Spleen (tissue), 11 donors: ENCODE results near the gene SPI1. TPM values are rescaled to one million over a fixed set of nuclear protein-coding genes. Genes with fewer than 3 reads are reported as not detected.

Experiments
- DNase-seq: peaks from one replicate; pipeline ENCODE4 v3.0.0-alpha.2; 2020
- H3K27ac ChIP-seq, 8 donors: fragments of 200-600 bp; sonication (generic) in 7 of 8; 1 replicate in 4 of 8; 2 replicates in 4 of 8; pipeline versions ENCODE4 v1.5.0 to v1.8.0; 2016 to 2021; ENCODE audit warnings: inconsistent platforms in 4 of 8, mild to moderate bottlenecking in 4 of 8, moderate library complexity in 1 of 8
- H3K27me3 ChIP-seq, 7 donors: fragments of 200-600 bp; sonication (generic) in 6 of 7; replicated peaks in 1 of 7; 1 replicate in 4 of 7; 2 replicates in 3 of 7; pipeline versions ENCODE4 v1.5.0 to v1.8.0; 2016 to 2021; ENCODE audit warnings: inconsistent platforms in 3 of 7, mild to moderate bottlenecking in 1 of 7
- H3K36me3 ChIP-seq, 6 donors: fragments of 200-600 bp; sonication (generic) in 5 of 6; 1 replicate in 4 of 6; 2 replicates in 2 of 6; pipeline versions ENCODE4 v1.5.0 to v1.8.0; 2016 to 2021; ENCODE audit warnings: inconsistent platforms in 2 of 6
- H3K4me1 ChIP-seq, 6 donors: fragments of 200-600 bp; sonication (generic) in 5 of 6; 1 replicate in 3 of 6; 2 replicates in 3 of 6; pipeline versions ENCODE4 v1.5.0 to v1.8.0; 2016 to 2021; ENCODE audit warnings: inconsistent platforms in 3 of 6
- H3K4me3 ChIP-seq, 8 donors: fragments of 200-600 bp; sonication (generic) in 7 of 8; 1 replicate in 4 of 8; 2 replicates in 4 of 8; pipeline versions ENCODE4 v1.5.0 to v1.8.0; 2016 to 2021; ENCODE audit warnings: inconsistent platforms in 4 of 8, mild to moderate bottlenecking in 4 of 8, moderate library complexity in 2 of 8
- H3K9me3 ChIP-seq, 8 donors: fragments of 200-600 bp; sonication (generic) in 7 of 8; 1 replicate in 4 of 8; 2 replicates in 4 of 8; pipeline versions ENCODE4 v1.5.0 to v1.8.0; 2016 to 2021; ENCODE audit warnings: inconsistent platforms in 4 of 8
- POLR2A ChIP-seq, 3 donors: fragments of 450-650 bp; IDR thresholded peaks; one replicate each; pipeline ENCODE4 v1.5.1; 2017; ENCODE audit warnings: antibody characterized with exemption in 3 of 3, mild to moderate bottlenecking in 1 of 3
- POLR2AphosphoS5 ChIP-seq, 3 donors: sonication (generic); formaldehyde crosslinking; IDR thresholded peaks; one replicate each; pipeline ENCODE4 v1.5.1; 2017; ENCODE audit warnings: antibody characterized with exemption in 3 of 3
- WGBS, 5 donors: extraction: QIAGEN DNeasy Blood & Tissue Kit in 3 of 5; methylation state at CpG; one replicate each; pipeline versions ENCODE4 v1.1.5 to v1.1.7; 2013 to 2018; 5-methylcytosine and 5-hydroxymethylcytosine counted together
- intact Hi-C: fragments of 100-400 bp; cut with DNase I; formaldehyde crosslinking; loops from one replicate; pipeline ENCODE4 v1.15.0; 2023; ENCODE audit warnings: low total_unique reads
- polyA plus RNA-seq, 3 donors: library from polyadenylated mRNA; stranded (reverse); fragments of 200-250 nt; gene quantifications; one replicate each; pipeline ENCODE4 v1.2.1, GENCODE V29; 2013
- total RNA-seq, 7 donors: library from RNA; depleted of rRNA in 3 of 7; stranded (reverse); fragments of >200 nt in 3 of 7; fragmentation: NEBNext Ultra II Directional in 4 of 7; extraction: Animal tissue kit (Norgen Biotek cat#: 25700) in 4 of 7; gene quantifications; one replicate each; pipeline versions ENCODE4 v1.1.0 to v1.2.1, GENCODE V29; 2016 to 2021
- TF ChIP-seq, protein P1 (sequence below), 11 experiments: fragments of 200-600 bp in 7 of 11; fragments of 450-650 bp in 4 of 11; sonication (generic) in 4 of 11; IDR thresholded peaks in 8 of 11; conservative IDR thresholded peaks in 3 of 11; 1 replicate in 7 of 11; 2 replicates in 4 of 11; pipeline versions ENCODE4 v1.4.0 to v1.8.0; 2016 to 2021; ENCODE audit warnings: antibody characterized with exemption in 11 of 11, inconsistent platforms in 4 of 11, mild to moderate bottlenecking in 1 of 11
- donor health status: healthy with polysubstance abuse.
- donor health status: DM: no; HTN: no; CAD: no; lungs with moderate emphysema.
- donor health status: DM: no; HTN: no; CAD: no.
- donor health status: Bipolar disorder and iron deficiency.
- donor health status: healthy.
- donor health status: DM: no; HTN: no; CAD: no.
- donor health status: DM: yes; HTN: yes; CAD: no.

The SPI1 gene
- total and polyA plus RNA-seq, 10 donors = 84.2 to 366 (median 168) TPM

DNA sequence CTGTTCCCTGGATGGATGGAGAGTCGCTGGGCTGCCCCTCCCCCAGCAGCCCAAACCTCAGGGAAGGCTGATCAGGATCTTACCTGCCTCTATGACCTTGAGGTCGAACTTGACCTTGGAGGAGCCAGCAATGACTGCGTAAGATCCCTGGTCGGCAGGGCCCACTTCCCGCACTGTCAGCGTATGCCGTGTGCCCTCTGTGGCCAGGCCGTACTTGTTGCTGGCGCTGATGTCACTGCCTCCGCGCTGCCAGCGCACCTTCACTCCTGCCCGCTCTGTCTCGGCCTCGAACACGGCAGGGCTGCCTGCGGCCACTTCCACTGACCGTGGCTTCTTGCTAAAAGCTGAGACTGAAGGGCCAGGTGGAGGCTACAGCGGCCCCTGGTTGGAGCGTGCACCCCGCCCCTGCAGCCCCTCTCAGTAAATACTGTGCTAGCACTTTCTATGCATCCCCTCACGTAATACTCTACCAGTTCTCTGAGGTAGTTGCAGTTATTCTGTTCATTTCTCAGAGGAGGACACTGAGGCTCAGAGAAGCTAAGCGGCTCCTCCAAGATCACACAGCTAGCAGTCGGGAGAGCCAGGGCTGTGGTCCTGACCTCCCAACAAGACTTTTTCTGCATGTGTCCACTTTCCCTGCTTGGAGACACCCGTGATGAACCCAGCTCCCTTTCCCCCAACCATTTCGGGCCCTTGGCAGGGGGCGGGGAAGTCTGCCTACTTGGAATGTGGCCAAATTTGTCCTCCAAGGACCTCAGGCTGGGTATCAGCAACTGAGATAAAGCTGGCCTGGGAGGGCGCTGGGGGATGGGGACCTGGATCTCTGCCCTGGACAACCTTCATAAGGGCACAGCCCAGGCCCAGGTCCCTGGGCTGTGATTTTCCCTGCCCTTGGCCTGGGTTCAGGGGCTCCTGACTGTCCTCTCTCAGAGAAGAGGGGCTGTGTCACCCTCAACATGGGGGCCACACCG is 26.9 kb downstream of the SPI1 start:
- WGBS, 5 donors = 75 to 86% (median 79%) methylated on average over 26 to 29 of the region's 29 CpGs

DNA sequence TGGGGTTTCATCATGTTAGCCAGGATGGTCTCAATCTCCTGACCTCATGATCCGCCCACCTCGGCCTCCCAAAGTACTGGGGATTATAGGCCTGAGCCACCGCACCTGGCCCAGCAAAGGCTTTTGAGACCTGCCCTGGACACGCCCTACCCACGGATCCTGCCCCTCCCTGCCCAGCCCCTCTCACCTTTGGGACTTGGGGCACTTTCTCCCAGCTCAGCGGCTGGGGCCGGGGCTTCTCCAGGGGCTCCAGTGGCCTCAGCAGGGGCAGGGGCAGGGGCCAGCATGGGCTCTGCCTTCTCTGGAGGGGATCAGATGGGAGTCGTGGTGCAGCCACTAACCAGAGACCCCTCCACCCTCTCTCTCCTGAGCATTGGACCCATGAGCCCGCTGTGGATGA is 28.0 kb downstream of the SPI1 start:
- Histone ChIP-seq H3K4me3 (no peak overlapping the region), H3K27me3 (peaks cover 0 to 18% (median 0%) of the 10 kb centered on the region in 7 donors), H3K27ac (no peak overlapping the region), H3K4me1 (peaks cover 0 to 31% (median 10%) of the 10 kb centered on the region in 6 donors), H3K36me3 (peaks cover 0 to 45% (median 8%) of the 10 kb centered on the region in 6 donors), H3K9me3 (no peaks in the 10 kb centered on the region)
- no peak for TF ChIP-seq POLR2A (IDR thresholded peaks at IDR 0.05)
- no peak for TF ChIP-seq POLR2AphosphoS5 (IDR thresholded peaks at IDR 0.05)
- TF ChIP-seq, protein P1, sequence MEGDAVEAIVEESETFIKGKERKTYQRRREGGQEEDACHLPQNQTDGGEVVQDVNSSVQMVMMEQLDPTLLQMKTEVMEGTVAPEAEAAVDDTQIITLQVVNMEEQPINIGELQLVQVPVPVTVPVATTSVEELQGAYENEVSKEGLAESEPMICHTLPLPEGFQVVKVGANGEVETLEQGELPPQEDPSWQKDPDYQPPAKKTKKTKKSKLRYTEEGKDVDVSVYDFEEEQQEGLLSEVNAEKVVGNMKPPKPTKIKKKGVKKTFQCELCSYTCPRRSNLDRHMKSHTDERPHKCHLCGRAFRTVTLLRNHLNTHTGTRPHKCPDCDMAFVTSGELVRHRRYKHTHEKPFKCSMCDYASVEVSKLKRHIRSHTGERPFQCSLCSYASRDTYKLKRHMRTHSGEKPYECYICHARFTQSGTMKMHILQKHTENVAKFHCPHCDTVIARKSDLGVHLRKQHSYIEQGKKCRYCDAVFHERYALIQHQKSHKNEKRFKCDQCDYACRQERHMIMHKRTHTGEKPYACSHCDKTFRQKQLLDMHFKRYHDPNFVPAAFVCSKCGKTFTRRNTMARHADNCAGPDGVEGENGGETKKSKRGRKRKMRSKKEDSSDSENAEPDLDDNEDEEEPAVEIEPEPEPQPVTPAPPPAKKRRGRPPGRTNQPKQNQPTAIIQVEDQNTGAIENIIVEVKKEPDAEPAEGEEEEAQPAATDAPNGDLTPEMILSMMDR (IDR thresholded peaks at IDR 0.05 in 8 of 11, conservative IDR thresholded peaks at IDR 0.05 in 3 of 11) = no peak
- peak; percentile 66 for DNase-seq
- WGBS, 5 donors = 72 to 95% (median 88%) methylated on average over 8 to 9 of the region's 9 CpGs
- intact Hi-C loops = no loop called here

More for the DNA sequence above, 26.9 kb downstream of the SPI1 start:
- Histone ChIP-seq H3K27ac (no peak overlapping the region), H3K4me3 (no peak overlapping the region), H3K9me3 (no peaks in the 10 kb centered on the region), H3K4me1 (peaks cover 0 to 35% (median 11%) of the 10 kb centered on the region in 6 donors), H3K36me3 (peaks cover 0 to 51% (median 9%) of the 10 kb centered on the region in 6 donors), H3K27me3 (peaks cover 0 to 18% (median 0%) of the 10 kb centered on the region in 7 donors)
- peak in 1 of 3 donors; percentile 54 for TF ChIP-seq POLR2AphosphoS5 (IDR thresholded peaks at IDR 0.05)
- TF ChIP-seq, protein P1 (IDR thresholded peaks at IDR 0.05 in 8 of 11, conservative IDR thresholded peaks at IDR 0.05 in 3 of 11) = no peak
- no peak for DNase-seq
- intact Hi-C loops = no loop called here

DNA sequence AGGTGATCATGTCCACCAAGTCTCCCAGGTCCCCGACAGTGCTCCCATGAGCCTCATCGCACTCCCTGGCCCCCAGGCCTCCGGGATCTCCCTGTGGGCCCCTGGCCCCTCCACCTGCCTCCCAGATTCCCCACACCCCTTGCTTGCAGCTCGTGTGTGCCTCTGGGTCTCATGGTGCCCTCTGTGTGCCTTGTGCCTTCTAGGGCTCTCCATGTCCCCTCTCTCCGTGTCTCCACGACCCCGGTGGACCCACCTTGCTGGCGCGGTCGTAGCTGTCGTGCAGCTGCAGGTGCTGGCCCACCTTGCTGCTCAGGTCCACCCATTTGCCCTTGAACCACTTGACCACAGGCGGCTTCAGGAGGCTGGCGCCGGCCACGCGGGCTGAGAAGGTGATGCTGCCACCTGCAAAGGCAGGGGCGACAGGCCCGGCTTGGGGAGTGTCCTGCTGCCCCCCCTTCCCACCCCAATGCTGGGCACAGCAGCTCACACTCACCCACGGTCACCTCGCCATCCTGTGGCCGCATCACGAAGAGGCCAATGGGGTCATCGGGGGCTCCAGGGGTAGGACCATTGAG is 28.7 kb downstream of the SPI1 start:
- no peak for DNase-seq
- Histone ChIP-seq H3K4me1 (peaks cover 0 to 24% (median 9%) of the 10 kb centered on the region in 6 donors), H3K27me3 (peaks cover 0 to 18% (median 0%) of the 10 kb centered on the region in 7 donors), H3K9me3 (no peaks in the 10 kb centered on the region), H3K36me3 (peaks cover 0 to 44% (median 1%) of the 10 kb centered on the region in 6 donors), H3K4me3 (no peak overlapping the region), H3K27ac (no peak overlapping the region)
- intact Hi-C loops = no loop called here
- WGBS, 5 donors = 84 to 95% (median 90%) methylated on average over 16 to 23 of the region's 23 CpGs
- peak in 1 of 3 donors; percentile 28 for TF ChIP-seq POLR2AphosphoS5 (IDR thresholded peaks at IDR 0.05)
- no peak for TF ChIP-seq POLR2A (IDR thresholded peaks at IDR 0.05)

DNA sequence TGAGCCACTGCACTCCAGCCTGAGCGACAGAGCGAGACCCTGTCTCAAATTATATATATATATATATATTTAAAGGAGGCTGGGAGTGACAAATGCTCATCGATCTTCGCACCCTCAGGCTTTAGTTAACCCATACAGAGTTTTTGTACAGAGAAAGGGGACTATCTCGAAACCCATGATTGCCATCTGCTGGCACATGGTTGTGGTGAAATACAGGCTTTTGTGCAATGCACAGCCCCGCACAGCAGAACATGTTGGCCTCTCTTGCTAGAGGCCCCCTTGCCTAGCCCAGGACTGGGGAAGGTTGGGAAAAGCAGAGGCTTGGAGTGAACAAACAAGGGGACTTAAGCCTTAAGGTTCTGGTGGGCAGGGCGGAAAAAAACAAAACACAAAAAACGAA is 29.5 kb downstream of the SPI1 start:
- DNase-seq = no peak
- WGBS, 5 donors = 48 to 75% (median 62%) methylated on average over 6 to 8 of the region's 8 CpGs
- H3K9me3 ChIP-seq = no peaks in the 10 kb centered on the region
- intact Hi-C loops = no loop called here
- no peak overlapping the region for H3K27ac ChIP-seq
- H3K4me3 ChIP-seq = no peak overlapping the region
- TF ChIP-seq, protein P1 (IDR thresholded peaks at IDR 0.05 in 8 of 11, conservative IDR thresholded peaks at IDR 0.05 in 3 of 11) = peak in 2 of 11 experiments; percentile 11 to 15
- no peak for TF ChIP-seq POLR2AphosphoS5 (IDR thresholded peaks at IDR 0.05)
- peaks cover 0 to 23% (median 9%) of the 10 kb centered on the region in 6 donors for H3K4me1 ChIP-seq
- H3K36me3 ChIP-seq = peaks cover 0 to 42% (median 0%) of the 10 kb centered on the region in 6 donors
- peaks cover 0 to 18% (median 0%) of the 10 kb centered on the region in 7 donors for H3K27me3 ChIP-seq
